Thyroid gland (tissue), 4 donors: Measurements from ENCODE around the gene ACSM2B. TPM values are rescaled to one million over a fixed set of nuclear protein-coding genes. Genes with fewer than 3 reads are reported as not detected.

Experiments
- DNase-seq, 2 donors: peaks; one replicate each; pipeline ENCODE4 v3.0.0-alpha.2; 2019
- H3K27ac ChIP-seq, 3 donors: fragments of 200-600 bp; sonication (generic); 1 replicate in 2 of 3; 2 replicates in 1 of 3; pipeline ENCODE4 v1.5.1; 2016 to 2019; ENCODE audit warnings: mild to moderate bottlenecking in 1 of 3, moderate library complexity in 1 of 3
- H3K27me3 ChIP-seq: fragments of 200-600 bp; sonication (generic); one replicate; pipeline ENCODE4 v1.5.1; 2019
- H3K36me3 ChIP-seq, 2 donors: fragments of 200-600 bp; sonication (generic); one replicate each; pipeline ENCODE4 v1.5.1; 2016 to 2019
- H3K4me1 ChIP-seq, 2 donors: fragments of 200-600 bp; sonication (generic); one replicate each; pipeline ENCODE4 v1.5.1; 2017 to 2019
- H3K4me3 ChIP-seq, 3 donors: fragments of 200-600 bp; sonication (generic); replicated peaks in 1 of 3; 1 replicate in 2 of 3; 2 replicates in 1 of 3; pipeline ENCODE4 v1.5.1; 2016; ENCODE audit warnings: mild to moderate bottlenecking in 1 of 3
- H3K9me3 ChIP-seq: fragments of 200-600 bp; sonication (generic); one replicate; pipeline ENCODE4 v1.5.1; 2017
- CTCF ChIP-seq, 6 experiments: fragments of 200-600 bp in 3 of 6; fragments of 450-650 bp in 3 of 6; sonication (generic) in 3 of 6; IDR thresholded peaks; one replicate each; pipeline ENCODE4 v1.5.1; 2016 to 2019; ENCODE audit warnings: antibody characterized with exemption in 6 of 6, mild to moderate bottlenecking in 2 of 6, inconsistent platforms in 1 of 6, moderate library complexity in 1 of 6
- POLR2A ChIP-seq, 2 donors: fragments of 450-650 bp; IDR thresholded peaks; one replicate each; pipeline ENCODE4 v1.6.1; 2017; ENCODE audit warnings: antibody characterized with exemption in 2 of 2, mild to moderate bottlenecking in 2 of 2, moderate library complexity in 1 of 2
- WGBS, 2 donors: methylation state at CpG; one replicate each; pipeline ENCODE4 v1.1.5; 2017; 5-methylcytosine and 5-hydroxymethylcytosine counted together
- intact Hi-C: fragments of 100-400 bp; cut with DNase I; formaldehyde crosslinking; loops from one replicate; pipeline ENCODE4 v1.15.1; 2023
- total RNA-seq, 4 donors: library from RNA; depleted of rRNA; stranded (reverse); fragments of >200 nt; gene quantifications; one replicate each; pipeline ENCODE4 v1.2.3, GENCODE V29; 2016

ACSM2B gene
- total RNA-seq, 4 donors from 2014 or later: 0.27 to 2.3 (median 0.33) TPM; not detected in 1

- Histone ChIP-seq H3K4me3 (no peak overlapping the region), H3K36me3 (no peaks in the 10 kb centered on the region), H3K27me3 (no peaks in the 10 kb centered on the region), H3K4me1 (peaks cover 34 to 52% of the 10 kb centered on the region in 2 donors), H3K9me3 (no peaks in the 10 kb centered on the region), H3K27ac (peak overlapping the region; percentile 66 to 78 (median 74))
- no peak for DNase-seq
- intact Hi-C loops: loop anchor here (10.0 kb wide), 1 partner anchor 61 kb away; no protein-coding TSS in a partner anchor
- TF ChIP-seq CTCF (IDR thresholded peaks at IDR 0.05) (no peak), POLR2A (IDR thresholded peaks at IDR 0.05) (no peak)
- WGBS, 2 donors: 26 to 62% methylated on average over 3 to 7 of the region's 7 CpGs
Observed at GRCh38 chr16:20613481-20614185, 37.5 kb upstream of the ACSM2B start.

GRCh38 chr16:20612551-20613480 lies 36.6 kb upstream of the ACSM2B start:
- intact Hi-C loops: loop anchor here (10.0 kb wide), 1 partner anchor 62 kb away; no protein-coding TSS in a partner anchor
- H3K27ac ChIP-seq: peak overlapping the region; percentile 66 to 78 (median 74)
- DNase-seq: peak; percentile 95 to 98
- no peak for TF ChIP-seq POLR2A (IDR thresholded peaks at IDR 0.05)
- TF ChIP-seq CTCF (IDR thresholded peaks at IDR 0.05): no peak
- H3K36me3 ChIP-seq: no peaks in the 10 kb centered on the region
- no peaks in the 10 kb centered on the region for H3K27me3 ChIP-seq
- no peaks in the 10 kb centered on the region for H3K9me3 ChIP-seq
- no peak overlapping the region for H3K4me3 ChIP-seq
- peaks cover 34 to 52% of the 10 kb centered on the region in 2 donors for H3K4me1 ChIP-seq
- WGBS, 2 donors: 27 to 37% methylated on average over 8 to 9 of the region's 9 CpGs

GRCh38 chr16:20611975-20612481 lies 35.9 kb upstream of the ACSM2B start:
- H3K36me3 ChIP-seq: no peaks in the 10 kb centered on the region
- TF ChIP-seq POLR2A (IDR thresholded peaks at IDR 0.05) (no peak), CTCF (IDR thresholded peaks at IDR 0.05) (no peak)
- peaks cover 34 to 52% of the 10 kb centered on the region in 2 donors for H3K4me1 ChIP-seq
- no peaks in the 10 kb centered on the region for H3K27me3 ChIP-seq
- WGBS, 2 donors: 12 to 43% methylated on average over 5 of the region's 5 CpGs
- intact Hi-C loops: loop anchor here (10.0 kb wide), 1 partner anchor 63 kb away; no protein-coding TSS in a partner anchor
- peak; percentile 68 to 74 for DNase-seq
- H3K4me3 ChIP-seq: no peak overlapping the region
- peak overlapping the region; percentile 39 to 74 (median 67) for H3K27ac ChIP-seq
- no peaks in the 10 kb centered on the region for H3K9me3 ChIP-seq

- Histone ChIP-seq H3K9me3 (no peaks in the 10 kb centered on the region), H3K4me3 (no peak overlapping the region), H3K36me3 (no peaks in the 10 kb centered on the region), H3K27me3 (no peaks in the 10 kb centered on the region), H3K4me1 (peaks cover 34 to 52% of the 10 kb centered on the region in 2 donors), H3K27ac (peak overlapping the region; percentile 39 to 74 (median 67))
- intact Hi-C loops: loop anchor here (10.0 kb wide), 1 partner anchor 63 kb away; no protein-coding TSS in a partner anchor
- DNase-seq: peak; percentile 89 to 92
- WGBS, 2 donors: 5 to 42% methylated on average over 2 of the region's 2 CpGs
- TF ChIP-seq CTCF (IDR thresholded peaks at IDR 0.05) (no peak), POLR2A (IDR thresholded peaks at IDR 0.05) (no peak)
Observed at GRCh38 chr16:20611350-20611902, 35.3 kb upstream of the ACSM2B start.
